HCEC 1CT (cell line): ENCODE measurements around the gene MAPRE2.

Experiments
- DNase-seq: peaks from one replicate; pipeline ENCODE4 v3.0.0-alpha.2; 2017

MAPRE2 gene

GRCh38 chr18:35038881-35039491 is 2.2 kb upstream of the MAPRE2 start:
- DNase-seq = no peak

- no peak for DNase-seq
These were observed 600 bp upstream of the MAPRE2 start for GRCh38 chr18:35040638-35040987.

DNA sequence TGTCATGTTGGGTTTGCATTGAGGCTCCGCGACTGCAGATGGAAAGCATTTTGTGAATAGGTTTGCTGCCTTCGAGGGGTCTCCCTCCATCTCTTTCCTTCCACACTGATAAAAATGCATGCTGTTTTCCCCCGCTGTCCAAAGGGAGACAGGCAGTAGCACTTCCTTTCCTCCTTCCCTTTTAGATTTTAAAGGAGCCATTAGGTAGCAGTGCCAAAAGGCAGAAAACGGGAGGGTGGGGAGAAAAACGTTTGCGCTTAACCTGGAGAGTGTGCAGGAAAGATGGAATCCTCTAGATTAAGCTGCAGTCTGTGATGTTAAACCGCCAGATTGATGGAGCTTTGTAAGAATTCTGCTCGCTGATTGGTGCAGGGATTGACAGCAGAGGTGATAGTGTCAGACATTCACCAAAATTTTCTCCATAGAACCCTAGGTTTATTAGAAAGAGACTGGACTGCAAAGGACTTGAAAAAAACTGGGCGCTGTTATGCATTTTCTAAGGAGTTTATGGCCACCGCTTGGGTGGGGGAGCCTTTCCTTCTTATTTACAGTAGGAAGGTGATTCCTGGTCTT is 688 bp downstream of the MAPRE2 start:
- no peak for DNase-seq

DNA sequence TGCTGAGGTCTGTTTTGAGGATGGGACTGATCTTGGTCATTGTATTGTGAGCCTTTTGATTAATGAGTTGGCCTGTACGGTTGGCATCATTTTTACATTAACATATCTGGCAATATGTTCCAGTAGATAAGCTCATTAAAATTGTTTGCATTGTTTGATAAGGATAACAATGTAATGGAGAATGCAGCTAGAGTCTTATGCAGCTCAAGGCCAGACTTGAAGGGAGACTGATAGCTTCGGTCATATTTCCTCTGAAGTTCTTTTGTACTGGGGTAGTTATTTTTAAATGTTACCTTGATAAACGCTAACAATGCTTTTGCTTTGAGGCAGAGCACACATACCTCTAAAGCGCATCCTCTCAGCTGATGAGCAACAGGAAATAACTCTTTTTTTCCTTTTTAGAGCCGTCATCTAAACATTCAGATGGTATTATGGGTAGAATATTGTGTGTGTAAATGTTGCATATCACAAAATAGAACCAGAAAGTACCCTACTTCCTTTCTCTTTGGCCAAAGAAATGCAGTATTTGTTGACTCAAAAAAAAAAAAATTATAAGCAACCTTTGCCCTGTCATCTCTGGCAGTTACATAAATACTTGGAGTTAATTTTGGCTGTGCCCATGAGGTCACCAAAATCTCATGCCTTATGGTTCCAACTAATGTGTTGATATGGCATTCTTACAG is 1.3 kb downstream of the MAPRE2 start:
- peak; percentile 49 for DNase-seq

DNA sequence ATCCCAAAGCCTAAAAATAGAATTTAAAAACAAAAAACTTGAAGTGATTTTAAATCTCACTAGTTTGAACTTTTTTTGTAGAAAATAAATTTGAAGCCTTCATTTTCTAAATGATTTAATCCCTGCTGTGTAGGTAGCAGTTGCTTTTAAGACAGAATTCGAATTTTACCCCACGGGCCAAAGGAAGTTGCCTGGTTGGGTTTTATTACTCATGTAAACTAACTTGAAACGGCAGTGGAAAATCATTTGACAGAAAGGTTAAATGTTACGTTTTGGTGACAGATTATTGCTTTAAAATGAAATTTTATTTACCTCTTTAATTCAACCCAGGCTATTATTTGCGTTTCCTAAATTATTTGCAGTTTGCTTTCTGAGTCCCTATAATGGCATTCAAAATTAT is 2.0 kb downstream of the MAPRE2 start:
- DNase-seq = no peak

- DNase-seq = peak; percentile 59
These were observed 3.9 kb downstream of the MAPRE2 start for GRCh38 chr18:35045121-35045520.

- DNase-seq = no peak
These were observed 4.6 kb downstream of the MAPRE2 start for GRCh38 chr18:35045806-35046205.

GRCh38 chr18:35047697-35048292 is 6.6 kb downstream of the MAPRE2 start:
- DNase-seq = no peak

DNA sequence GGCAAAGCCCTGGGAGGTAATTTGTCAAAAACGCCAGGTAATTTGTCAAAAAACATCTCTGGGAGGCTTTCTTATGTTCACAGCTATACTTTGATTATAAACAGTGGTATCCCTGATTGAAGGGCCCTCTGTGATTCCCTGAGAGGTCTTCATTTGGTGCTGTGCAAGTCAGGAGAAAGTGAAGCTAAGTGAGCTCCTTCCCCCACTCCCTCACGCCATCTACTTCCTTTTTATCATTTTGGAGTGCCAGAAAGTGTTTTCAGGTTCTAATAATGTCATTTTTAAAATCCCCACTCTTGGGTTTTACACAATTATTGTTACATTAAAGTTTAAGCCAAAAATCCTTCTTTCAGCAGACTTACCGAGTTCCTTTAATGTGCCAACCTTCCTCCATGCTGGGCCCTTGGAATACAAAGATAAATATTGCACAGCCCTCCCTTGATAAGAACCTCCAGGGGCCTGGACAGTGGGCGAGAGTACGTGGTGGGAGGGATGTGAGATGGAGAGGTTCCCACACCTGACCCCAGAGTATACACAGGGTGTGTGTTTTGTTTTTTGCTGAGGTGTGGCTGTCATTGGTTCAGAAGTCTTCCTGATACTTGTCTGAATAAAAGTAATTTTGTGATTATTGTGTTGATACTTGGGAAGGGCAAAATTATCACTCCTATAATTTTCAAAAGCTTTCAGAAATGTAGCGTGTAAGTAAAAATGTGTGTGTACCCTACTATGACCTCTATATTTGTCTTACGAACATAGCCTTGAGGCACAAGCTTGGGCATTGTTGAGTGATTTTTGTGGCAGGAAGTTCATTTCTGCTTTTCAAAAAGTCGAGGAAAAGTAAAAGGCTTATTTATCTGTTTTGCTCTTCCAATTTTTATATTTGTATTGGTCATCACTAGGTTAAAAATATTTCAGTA is 8.2 kb downstream of the MAPRE2 start:
- DNase-seq = no peak

- DNase-seq = peak; percentile 26
These were observed 8.9 kb downstream of the MAPRE2 start for GRCh38 chr18:35050028-35050546.

DNA sequence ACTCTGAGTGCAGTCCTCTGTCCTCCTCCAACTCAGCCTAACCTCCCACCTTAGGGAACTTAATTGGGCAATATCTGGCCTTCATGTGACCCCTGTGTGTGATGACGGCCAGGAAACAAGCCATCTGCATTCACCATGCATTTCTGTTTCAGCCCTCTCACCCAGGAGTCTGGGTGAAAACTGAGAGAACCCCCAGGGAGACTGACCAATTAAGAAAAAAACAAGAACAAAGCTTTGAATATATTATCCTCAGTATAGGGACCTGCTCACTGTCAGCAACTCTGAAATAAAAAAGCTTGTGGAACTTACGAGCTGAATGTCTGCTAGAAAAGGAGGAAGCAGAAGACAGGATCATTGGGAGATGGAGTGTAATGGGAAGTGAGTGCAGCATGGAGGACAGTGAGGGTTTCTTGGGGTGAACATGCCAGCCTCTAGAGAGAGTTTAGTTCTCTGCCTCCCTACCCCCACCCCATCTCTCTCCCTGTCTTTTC is 9.5 kb downstream of the MAPRE2 start:
- DNase-seq = no peak

GRCh38 chr18:35051641-35052377 is 10.6 kb downstream of the MAPRE2 start:
- no peak for DNase-seq

GRCh38 chr18:35054401-35054800 is 13.2 kb downstream of the MAPRE2 start:
- no peak for DNase-seq

DNA sequence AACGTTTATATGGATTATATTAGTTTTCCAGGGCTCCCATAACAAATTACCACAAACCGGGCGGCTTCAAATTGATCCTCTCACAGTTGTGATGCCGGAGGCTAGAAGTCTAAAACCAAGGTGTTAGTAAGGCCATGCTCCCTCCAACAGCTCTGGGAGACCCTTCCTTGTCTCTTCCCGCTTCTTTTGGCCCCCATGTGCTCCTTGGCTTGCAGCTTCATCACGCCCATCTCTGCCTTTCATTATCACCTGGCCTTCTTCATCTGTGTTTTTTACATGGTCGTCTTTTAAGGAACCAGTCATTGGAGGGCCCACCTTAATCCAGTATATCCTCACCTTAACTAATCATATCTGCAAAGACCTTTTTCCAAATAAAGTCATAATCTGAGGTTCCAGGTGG is 13.9 kb downstream of the MAPRE2 start:
- no peak for DNase-seq

DNA sequence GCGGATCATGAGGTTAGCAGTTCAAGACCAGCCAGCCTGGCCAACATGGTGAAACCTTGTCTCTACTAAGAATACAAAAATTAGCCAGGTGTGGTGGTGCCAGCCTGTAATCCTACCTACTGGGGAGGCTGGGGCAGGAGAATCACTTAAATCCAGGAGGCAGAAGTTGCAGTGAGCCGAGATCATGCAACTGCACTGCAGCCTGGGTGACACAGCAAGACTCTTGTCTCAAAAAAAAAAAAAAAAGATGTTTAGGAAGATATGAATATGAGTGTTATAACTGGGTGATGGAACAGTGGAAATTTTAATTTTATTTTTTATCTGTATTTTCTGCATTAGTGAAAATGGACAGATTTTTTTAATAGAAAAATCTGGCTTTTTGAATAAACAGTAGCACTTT is 14.5 kb downstream of the MAPRE2 start:
- DNase-seq = no peak

GRCh38 chr18:35059280-35059927 is 18.2 kb downstream of the MAPRE2 start:
- DNase-seq = no peak

GRCh38 chr18:35060122-35060815 is 19.1 kb downstream of the MAPRE2 start:
- DNase-seq = no peak

DNA sequence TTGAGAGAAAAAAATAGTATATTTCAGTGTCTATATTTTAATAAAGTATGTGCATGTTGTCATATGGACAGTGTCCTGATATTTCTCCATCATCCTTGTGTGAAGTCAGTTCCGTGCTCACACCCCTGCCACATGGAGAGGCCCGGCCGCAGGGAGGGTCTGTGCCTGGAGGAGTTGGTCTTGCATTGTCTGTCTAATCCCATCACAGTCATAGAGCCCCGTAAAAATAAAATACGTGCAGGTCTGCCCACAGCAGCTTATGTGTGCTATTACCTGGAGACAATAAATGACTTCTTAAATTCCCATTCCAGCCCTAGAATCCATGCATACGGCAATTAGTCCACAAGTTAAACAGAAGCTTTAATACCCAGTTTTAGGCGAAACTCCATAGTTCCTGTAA is 20.1 kb downstream of the MAPRE2 start:
- DNase-seq = no peak

DNA sequence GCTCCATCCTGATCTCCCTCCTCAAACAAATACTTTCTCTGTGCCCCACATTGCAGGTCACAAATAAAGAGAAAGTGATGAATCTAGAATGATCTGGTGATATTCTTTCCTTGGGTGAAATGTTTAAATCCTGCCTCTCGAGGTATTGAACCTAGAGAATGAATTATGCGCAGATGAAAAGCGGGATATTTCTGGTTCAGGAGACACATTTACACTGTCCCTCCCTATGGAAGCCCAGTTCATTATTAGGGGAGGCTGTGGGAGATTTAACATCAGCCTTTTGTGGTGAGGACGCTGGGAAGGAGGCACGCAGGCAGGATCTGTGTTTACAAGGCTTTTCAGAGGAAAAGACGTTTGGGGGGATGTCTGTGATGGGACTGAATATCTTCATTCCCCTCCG is 20.6 kb downstream of the MAPRE2 start:
- DNase-seq = no peak

- DNase-seq = no peak
These were observed 21.2 kb downstream of the MAPRE2 start for GRCh38 chr18:35062408-35062807.
